OCI-LY1 (cell line): Measurements from ENCODE around the gene CHMP5.

Source experiments
- CTCF ChIP-seq: fragments of 200-600 bp; sonication (generic), shearing (Covaris generic); IDR thresholded peaks from 2 replicates; pipeline ENCODE4 v1.5.1; 2017; ENCODE audit warnings: mild to moderate bottlenecking, antibody characterized with exemption, low read length, moderate library complexity, mixed read lengths
- EZH2 ChIP-seq: fragments of 200-600 bp; sonication (generic), shearing (Covaris generic); IDR thresholded peaks from 2 replicates; pipeline ENCODE4 v1.8.0; 2017; ENCODE audit warnings: borderline replicate concordance, mixed run types, mild to moderate bottlenecking, antibody characterized with exemption, low read length, moderate library complexity, mixed read lengths

- TF ChIP-seq EZH2 (no peak), CTCF (no peak)
Measured at GRCh38 chr9:33255014-33255413, 9.8 kb upstream of the CHMP5 start.
